Astrocyte of the cerebellum (primary cell): ENCODE results near the gene FTCD.

Experiments used
- DNase-seq: peaks from one replicate; pipeline ENCODE4 v3.0.0-alpha.2; 2011; ENCODE audit warnings: low read depth
- H3K4me3 ChIP-seq: 2 replicates; pipeline ENCODE4 v1.5.1; 2011; ENCODE audit warnings: mild to moderate bottlenecking, low read depth, low read length, moderate library complexity
- in situ Hi-C: cut with HindIII; loops from 2 replicates; pipeline ENCODE4 v1.10.0; 2017; ENCODE audit warnings: low sequenced_read_pairs
- TF ChIP-seq, protein P1 (sequence below): IDR thresholded peaks from 2 replicates; pipeline ENCODE4 v1.5.1; 2012; ENCODE audit warnings: low read length, low read depth, moderate library complexity, mild to moderate bottlenecking; ENCODE audit errors: missing control alignments

FTCD gene

DNA sequence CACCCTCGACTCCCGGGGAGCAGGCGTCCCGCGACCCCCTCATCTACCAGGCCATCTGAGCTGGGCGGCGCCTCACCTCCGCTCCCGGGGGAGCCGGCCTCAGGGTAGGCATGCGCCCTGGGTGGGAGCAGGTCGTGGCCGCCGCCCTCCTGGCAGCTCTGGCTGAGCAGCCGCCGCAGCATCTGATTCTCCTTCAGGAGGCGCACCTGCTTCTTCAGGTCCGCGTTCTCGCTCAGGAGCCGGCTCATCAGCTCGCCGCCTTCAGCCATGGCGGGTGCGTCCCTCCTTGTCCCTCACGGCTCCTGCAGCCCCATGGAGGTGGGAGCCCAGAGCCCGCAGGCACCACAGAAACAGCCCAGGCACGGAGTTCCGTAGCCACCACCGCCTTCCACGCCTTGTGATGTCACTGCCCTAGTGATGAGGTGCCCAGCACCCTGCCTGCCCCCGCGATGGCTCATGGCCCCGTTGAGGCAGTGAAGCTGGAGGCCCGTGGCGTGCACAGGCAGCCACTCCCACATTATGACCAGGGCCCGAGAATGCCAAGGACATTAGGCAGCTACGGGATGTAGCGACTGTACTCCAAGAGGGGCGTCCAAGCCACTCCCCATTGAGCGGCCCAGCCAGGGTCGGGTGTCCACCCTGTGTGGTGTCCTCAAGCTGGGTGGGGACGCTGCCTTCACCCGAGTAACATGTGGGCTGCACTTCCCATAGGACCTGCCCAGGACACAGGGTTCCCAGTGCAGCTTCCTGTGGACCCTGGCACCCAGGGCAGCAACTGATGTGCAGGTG, 27.4 kb upstream of the FTCD start:
- TF ChIP-seq, protein P1, sequence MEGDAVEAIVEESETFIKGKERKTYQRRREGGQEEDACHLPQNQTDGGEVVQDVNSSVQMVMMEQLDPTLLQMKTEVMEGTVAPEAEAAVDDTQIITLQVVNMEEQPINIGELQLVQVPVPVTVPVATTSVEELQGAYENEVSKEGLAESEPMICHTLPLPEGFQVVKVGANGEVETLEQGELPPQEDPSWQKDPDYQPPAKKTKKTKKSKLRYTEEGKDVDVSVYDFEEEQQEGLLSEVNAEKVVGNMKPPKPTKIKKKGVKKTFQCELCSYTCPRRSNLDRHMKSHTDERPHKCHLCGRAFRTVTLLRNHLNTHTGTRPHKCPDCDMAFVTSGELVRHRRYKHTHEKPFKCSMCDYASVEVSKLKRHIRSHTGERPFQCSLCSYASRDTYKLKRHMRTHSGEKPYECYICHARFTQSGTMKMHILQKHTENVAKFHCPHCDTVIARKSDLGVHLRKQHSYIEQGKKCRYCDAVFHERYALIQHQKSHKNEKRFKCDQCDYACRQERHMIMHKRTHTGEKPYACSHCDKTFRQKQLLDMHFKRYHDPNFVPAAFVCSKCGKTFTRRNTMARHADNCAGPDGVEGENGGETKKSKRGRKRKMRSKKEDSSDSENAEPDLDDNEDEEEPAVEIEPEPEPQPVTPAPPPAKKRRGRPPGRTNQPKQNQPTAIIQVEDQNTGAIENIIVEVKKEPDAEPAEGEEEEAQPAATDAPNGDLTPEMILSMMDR = no peak
- no peak overlapping the region for H3K4me3 ChIP-seq
- in situ Hi-C loops = no loop called here
- DNase-seq = no peak

DNA sequence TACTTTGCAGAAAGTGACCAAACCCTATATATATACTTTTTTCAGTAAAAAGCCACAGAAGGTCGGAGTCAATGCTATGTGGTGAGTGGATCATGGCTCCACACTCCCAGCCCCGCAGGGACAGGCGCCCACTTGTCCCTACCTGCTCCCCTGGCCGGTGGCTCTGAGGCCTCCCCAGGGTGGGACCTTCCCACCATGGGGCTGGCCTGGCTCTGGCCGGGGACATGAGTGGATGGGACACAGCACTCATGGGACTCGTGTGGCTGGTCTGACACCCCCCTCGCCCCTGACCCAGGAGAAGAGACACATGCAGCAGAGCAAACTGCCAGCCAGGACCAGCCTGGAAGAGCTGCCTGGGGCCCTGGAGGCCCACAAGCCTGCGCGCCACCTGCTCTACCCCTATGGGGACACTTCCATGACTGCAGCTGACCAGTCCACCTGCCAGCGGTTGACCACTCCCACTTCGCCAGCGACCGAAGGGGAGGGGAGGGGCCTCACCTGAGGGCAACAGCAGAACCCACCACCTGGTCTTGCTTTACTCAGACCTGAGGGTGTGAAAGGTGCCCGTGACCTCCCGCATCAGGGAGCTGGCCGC, 26.7 kb upstream of the FTCD start:
- in situ Hi-C loops = no loop called here
- TF ChIP-seq, protein P1 = no peak
- H3K4me3 ChIP-seq = no peak overlapping the region
- no peak for DNase-seq

DNA sequence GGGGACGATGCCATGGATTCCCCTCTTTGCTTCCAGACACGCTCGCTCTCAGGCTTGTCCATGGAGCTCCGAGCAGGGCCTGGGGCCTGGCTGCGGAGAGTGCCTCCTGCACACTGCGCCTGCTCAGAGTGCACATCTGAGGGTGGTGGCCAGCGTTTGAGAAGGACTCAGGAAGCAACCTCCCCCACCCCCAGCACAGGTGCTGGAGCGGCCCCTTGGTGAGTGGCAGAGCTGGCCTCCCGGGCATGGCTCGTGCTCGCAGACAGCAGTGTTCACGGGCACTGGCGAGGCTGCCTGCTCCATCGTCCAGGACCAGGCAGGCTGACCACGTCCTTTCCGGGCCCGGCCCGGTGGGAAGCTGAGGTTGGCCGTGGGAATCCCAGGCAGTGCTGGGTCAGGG, 26.1 kb upstream of the FTCD start:
- H3K4me3 ChIP-seq = no peak overlapping the region

DNA sequence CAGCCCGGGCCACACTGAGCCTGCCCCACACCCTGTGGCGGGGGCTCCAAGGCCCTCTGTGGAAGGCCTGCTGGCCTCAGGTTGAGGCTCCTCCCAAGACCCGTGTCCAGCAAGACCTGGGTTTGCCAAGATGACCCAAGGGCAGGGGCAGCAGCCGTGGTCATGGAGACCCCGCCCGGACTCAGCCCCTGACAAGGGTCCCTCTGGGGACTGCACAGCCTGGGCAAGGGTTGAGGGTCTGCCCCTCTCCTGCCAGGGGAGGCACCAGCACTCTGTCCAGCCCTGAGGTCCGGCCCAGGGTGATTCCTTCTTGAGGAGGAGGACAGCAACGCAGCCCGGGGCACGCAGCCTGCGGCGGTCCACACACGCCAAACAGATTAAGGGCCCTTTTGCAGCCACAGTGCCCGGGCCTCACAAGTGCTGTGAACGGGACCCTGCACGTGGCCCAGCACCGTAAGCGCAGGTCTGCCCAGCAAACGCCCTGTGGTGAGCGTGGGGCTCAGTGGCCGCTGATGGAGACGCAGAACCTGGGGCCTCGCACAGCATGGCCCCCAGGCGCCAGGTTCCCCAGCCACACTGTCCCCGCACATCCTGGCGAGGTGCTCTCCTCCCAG, 25.5 kb upstream of the FTCD start:
- H3K4me3 ChIP-seq = no peak overlapping the region
- DNase-seq = no peak
- TF ChIP-seq, protein P1 = no peak
- in situ Hi-C loops = no loop called here

More for the DNA sequence above, 26.1 kb upstream of the FTCD start:
- in situ Hi-C loops = no loop called here
- TF ChIP-seq, protein P1 = no peak
- DNase-seq = no peak

DNA sequence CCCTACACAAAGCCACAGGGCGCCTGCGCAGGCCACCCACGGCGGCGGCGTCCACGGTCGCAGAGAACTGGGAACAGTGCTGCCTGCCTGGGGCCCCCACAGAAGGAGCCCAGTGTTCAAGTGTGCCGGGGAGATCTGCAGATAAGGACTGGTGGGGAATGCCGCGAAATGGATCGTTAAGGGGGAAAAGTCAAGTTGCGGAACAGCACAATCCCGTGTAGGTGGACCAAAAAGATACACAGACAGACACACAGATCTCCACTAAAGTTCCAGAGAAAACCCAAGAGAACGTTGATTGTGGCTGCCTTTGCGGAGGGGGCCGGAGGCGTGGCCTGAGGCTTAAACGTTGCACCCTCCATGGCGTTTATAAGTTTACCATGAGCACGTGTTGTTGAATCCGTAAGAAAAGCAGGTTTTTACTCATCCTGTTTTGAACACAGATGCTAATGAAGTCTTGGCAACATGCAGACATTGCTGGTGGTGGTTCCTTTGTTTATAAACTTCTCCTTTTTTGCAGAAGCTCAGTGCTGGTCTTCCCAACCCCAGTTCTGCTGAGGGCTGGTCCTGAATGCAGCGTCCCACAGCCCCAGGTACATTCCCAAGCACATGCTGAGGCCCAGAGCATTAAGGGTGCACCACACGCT, 24.8 kb upstream of the FTCD start:
- DNase-seq = no peak
- in situ Hi-C loops = no loop called here
- H3K4me3 ChIP-seq = no peak overlapping the region
- TF ChIP-seq, protein P1 = no peak

DNA sequence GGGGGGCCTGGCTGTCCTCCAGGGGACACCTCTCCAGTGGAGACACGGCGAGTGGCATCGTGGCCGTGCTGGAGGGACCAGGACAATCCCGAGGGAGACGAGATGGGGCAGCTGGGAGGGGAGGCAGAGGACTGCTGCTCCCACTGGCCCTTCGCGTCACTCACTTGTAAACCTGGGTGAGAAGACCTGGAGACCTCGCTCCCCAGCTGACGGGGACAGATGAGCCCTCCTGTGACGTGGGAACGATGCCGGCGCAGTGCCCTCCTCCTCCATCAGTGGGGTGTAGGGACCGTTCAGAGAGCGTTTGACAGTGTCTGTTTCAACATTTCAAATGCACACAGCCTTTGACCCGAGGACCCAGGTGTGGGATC, 24.3 kb upstream of the FTCD start:
- no peak for DNase-seq
- TF ChIP-seq, protein P1 = no peak
- in situ Hi-C loops = no loop called here
- H3K4me3 ChIP-seq = no peak overlapping the region
